NCI-H2227 (cell line): ENCODE data around the gene LINGO1.
A peak's percentile ranks its signal among the peaks of the same experiment; 100 is the strongest.

ENCODE experiments used
- DNase-seq: peaks from one replicate; lab custom pipeline; 2025; ENCODE audit not compliant: unreplicated experiment; lab: John Stamatoyannopoulos, UW

Gene LINGO1, protein sequence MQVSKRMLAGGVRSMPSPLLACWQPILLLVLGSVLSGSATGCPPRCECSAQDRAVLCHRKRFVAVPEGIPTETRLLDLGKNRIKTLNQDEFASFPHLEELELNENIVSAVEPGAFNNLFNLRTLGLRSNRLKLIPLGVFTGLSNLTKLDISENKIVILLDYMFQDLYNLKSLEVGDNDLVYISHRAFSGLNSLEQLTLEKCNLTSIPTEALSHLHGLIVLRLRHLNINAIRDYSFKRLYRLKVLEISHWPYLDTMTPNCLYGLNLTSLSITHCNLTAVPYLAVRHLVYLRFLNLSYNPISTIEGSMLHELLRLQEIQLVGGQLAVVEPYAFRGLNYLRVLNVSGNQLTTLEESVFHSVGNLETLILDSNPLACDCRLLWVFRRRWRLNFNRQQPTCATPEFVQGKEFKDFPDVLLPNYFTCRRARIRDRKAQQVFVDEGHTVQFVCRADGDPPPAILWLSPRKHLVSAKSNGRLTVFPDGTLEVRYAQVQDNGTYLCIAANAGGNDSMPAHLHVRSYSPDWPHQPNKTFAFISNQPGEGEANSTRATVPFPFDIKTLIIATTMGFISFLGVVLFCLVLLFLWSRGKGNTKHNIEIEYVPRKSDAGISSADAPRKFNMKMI

GRCh38 chr15:77632534-77633133, at the start of gene LINGO1:
TSS of gene LINGO1 (minus strand) at chr15:77632912. CDS start at chr15:77632315, 597 bp downstream.
- DNase-seq, result peak; percentile 71

- no peak for DNase-seq
Observed at GRCh38 chr15:77681362-77681761, 48.6 kb upstream of the LINGO1 start.

DNA sequence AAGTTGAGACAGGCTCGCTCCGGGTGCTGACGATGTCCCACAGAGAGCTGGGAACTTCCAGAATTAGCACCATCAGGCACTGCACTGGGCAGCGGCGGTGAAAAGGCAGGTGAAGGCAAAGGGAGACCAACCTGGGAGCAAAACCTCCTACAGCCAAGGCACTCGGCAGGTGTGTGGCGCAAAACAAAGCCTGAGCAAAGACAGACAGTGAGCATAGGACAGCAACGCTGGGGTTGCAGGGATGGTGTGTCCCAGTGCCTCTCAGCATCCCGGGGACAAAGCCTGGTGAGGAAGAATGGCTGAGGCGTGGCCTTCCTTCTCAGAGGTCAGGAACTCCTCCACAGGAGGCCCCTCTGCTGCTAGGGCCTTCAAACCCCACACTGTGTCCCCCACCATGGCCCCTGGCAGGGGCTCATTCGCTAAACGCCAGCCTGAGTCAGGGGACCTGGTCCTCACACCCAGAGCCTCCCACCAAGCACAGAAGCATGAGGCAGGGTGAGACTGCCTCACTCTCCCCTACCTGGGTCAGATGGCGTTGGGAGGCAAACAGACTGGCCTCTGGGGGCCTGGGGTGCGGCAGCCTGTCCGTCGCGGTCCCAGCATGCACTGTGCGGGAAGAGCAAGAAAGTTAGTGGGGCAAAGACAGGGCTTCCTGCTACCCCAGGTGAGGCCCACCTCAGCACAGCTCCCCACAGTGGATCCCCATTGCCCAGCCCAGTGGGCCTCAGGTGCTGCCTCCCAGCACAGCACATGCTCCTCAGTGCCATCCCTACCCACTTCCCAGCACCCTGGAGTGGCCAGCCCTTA, 44.1 kb upstream of the LINGO1 start:
- DNase-seq, result no peak

GRCh38 chr15:77675806-77676415, 43.2 kb upstream of the LINGO1 start:
- DNase-seq, result no peak

- DNase-seq, result no peak
Observed at GRCh38 chr15:77674327-77674726, 41.6 kb upstream of the LINGO1 start.

DNA sequence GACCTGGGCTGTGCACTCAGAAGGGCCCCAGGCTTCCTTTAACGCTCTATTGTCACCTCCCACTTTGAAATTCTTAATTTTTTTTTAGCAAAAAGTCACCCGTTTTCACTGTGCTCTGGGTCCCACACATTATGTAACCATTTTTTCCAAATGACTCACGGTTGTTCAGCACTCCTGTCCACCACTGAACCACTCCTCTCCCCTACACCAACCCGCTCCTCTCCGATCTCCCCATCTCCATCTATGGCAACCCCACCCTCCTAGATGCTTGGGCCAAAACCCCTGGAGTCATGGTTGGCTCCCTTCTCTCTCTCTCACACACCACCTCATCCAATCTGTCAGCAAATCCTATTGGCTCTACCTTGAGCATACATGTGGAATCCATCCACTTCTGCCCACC, 41.2 kb upstream of the LINGO1 start:
- no peak for DNase-seq

GRCh38 chr15:77672135-77672534, 39.4 kb upstream of the LINGO1 start:
- no peak for DNase-seq

DNA sequence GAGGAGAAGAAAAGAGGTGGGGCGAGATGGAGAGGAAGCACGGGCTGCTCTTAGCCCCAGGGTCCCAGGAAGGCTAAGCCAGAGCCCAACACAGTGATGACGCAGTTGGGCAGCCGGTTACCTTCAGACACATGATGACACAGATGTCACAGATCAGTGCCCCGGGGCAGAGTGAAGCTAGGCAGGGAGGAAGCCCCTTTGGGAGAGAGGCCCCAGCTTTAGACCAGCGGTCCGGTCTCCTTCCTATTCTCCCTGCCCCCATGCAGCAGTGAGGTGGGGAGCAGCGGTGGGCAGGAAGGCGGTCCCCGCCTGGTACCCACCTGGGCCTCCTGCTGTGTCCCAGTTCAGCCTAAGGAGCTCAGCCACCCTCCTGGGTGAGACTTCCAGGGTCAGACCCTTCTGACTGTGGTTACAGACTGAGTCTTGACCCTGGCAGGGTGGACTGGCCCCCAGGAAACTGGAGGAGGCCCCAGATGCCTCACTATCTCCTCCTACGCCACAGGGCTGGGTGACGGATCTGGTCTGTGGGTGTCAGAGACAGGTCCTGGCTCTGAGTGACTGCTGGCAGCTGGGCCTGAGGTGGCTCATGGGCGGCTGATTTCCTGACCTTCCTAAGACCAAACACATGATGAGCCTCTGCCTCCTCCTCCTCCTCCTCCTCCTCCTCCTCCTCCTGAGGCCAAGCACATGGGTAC, 38.8 kb upstream of the LINGO1 start:
- no peak for DNase-seq

DNA sequence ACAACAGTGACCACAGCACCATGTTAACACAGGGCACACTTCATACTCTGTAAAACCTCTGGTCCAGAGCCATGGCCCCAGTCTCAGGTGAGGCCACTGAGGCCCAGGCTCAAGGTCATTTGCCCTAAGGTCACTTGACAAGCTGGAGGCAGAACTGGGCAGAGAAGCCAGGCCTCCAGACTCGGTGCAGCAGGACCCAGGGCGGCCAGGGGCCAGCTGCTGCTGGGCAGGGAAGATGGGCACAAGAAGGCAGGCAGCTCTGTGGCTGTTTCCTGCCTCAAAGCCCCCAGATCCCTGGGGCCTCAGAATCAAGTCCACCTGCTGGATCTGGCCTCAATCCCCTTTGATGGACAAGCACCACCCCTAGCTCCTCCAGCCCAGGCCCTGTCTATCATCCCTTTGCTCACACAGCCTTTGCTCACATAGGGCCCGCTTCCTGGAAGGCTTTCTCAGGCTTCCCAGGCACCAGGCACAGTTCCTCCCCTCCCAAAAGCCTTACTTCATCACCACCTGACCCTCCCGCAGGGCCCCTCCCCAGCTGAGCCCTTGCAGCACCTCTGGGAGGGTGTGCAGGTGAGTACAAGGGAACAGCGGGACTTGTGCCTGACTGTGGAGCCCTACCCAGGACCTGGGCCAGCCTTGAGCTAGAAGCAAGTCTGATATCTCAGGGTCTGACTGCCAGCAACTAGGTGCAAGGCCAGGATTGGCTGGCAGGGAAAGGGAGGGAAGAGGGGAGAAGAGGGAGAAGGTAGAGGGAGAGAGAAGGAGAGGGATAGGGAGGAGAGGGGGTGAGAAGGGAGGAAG, 38.0 kb upstream of the LINGO1 start:
- DNase-seq, result no peak

DNA sequence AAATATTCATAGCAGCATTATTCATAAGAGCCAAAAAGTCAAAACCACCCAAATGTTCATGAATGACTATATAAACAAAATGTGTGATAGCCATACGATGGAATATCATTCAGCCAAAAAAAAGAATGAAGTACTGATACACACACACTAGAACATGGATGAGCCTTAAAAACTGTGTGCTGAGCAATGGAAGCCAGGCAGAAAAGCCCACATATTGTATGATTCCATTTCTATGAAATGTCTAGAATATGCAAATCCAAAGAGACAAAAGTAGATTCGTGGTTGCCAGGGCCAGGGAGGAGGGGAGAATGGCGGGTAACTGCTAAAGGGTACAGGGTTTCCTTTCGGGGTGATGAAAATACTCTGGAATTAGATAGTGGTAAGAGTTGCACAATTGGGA, 37.2 kb upstream of the LINGO1 start:
- DNase-seq, result no peak

- peak; percentile 12 for DNase-seq
Observed at GRCh38 chr15:77667338-77668234, 34.9 kb upstream of the LINGO1 start.

DNA sequence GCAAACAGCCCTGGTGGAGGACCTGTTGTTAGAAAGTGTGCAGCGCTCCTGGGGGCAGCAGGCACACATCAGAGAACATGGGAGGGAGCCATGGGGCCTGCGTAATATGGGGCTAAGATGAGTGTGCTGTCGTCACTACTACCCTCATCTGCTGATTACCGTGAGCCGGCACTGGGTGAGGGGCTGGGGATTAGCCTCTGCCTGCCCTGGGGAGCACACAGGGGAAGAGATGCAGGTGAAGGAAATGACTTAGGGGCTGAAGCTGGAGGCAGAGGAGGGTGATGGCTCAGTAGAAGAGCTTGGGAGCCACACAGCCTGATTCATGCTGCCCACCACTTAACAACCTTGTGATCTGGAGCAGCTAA, 33.6 kb upstream of the LINGO1 start:
- no peak for DNase-seq

GRCh38 chr15:77665530-77666295, 33.0 kb upstream of the LINGO1 start:
- DNase-seq, result no peak

DNA sequence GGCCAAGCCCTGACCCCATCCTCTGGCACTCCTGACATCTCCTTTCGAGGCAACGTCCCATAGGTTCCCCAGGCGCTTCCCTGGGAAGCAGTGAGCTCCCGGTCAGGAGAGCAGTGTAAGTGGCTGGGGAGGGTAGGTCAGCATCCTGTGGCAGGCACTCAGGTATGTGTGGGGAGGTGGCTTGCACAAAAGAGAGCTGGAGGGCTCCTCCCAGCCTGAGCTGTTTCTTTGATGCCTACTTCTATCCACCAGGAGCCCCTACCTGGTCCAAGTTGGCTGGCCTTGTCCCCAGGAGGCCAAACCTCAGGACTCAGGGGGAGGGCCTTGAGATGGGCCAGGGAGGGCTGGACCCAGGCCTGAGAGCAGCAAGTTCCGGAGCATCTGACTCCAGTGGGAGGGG, 31.7 kb upstream of the LINGO1 start:
- DNase-seq, result no peak

- no peak for DNase-seq
Observed at GRCh38 chr15:77663256-77663655, 30.5 kb upstream of the LINGO1 start.

GRCh38 chr15:77659350-77660321, 26.9 kb upstream of the LINGO1 start:
- DNase-seq, result peak; percentile 39

DNA sequence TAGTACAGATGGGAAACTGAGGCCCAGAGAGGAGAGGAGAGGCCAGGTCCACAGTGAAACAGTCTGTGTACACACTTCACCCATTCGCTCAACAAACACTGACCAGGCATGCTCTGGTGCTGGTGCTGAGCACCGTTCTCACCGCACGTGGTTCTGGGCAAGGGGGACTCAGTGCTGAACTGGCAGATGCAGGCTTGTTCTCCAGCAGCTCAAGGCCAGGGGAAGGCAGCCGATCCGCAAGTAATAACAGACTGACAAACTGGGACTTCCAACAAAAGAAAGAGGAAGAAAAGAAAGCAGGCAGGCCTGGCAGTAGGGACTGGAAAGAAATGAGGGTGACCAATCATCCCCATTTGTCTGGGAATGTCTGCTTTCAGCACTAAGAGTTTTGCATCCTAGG, 25.6 kb upstream of the LINGO1 start:
- no peak for DNase-seq
